ENCODE data around the gene SULT1E1.

SULT1E1 gene

GRCh38 chr4:69848028-69848427, 11.9 kb downstream of the SULT1E1 start:
- no peak for TF ChIP-seq MYC (IDR thresholded peaks at IDR 0.05; ENCODE audit: low read depth, low read length)
- no peak for TF ChIP-seq POLR2A (IDR thresholded peaks at IDR 0.05; ENCODE audit: extremely low read depth, insufficient read length)
- TF ChIP-seq CTCF (IDR thresholded peaks at IDR 0.05; ENCODE audit: low read depth, low read length), result no peak
- TF ChIP-seq MAX (IDR thresholded peaks at IDR 0.05; ENCODE audit: low read depth, low read length), result no peak
- no peak for DNase-seq (ENCODE audit: low read depth)
- no peak overlapping the region for H3K4me3 ChIP-seq (ENCODE audit: low read depth, low read length)

- H3K4me3 ChIP-seq (ENCODE audit: low read depth, low read length), result no peak overlapping the region
- no peak for TF ChIP-seq CTCF (IDR thresholded peaks at IDR 0.05; ENCODE audit: low read depth, low read length)
- no peak for TF ChIP-seq POLR2A (IDR thresholded peaks at IDR 0.05; ENCODE audit: extremely low read depth, insufficient read length)
- TF ChIP-seq MAX (IDR thresholded peaks at IDR 0.05; ENCODE audit: low read depth, low read length), result no peak
- TF ChIP-seq MYC (IDR thresholded peaks at IDR 0.05; ENCODE audit: low read depth, low read length), result no peak
- no peak for DNase-seq (ENCODE audit: low read depth)
Measured at GRCh38 chr4:69843932-69844331, 16.0 kb downstream of the SULT1E1 start.

GRCh38 chr4:69843301-69843700, 16.6 kb downstream of the SULT1E1 start:
- no peak for DNase-seq (ENCODE audit: low read depth)
- TF ChIP-seq MAX (IDR thresholded peaks at IDR 0.05; ENCODE audit: low read depth, low read length) (no peak), MYC (IDR thresholded peaks at IDR 0.05; ENCODE audit: low read depth, low read length) (no peak), CTCF (IDR thresholded peaks at IDR 0.05; ENCODE audit: low read depth, low read length) (no peak), POLR2A (IDR thresholded peaks at IDR 0.05; ENCODE audit: extremely low read depth, insufficient read length) (no peak)
- H3K4me3 ChIP-seq (ENCODE audit: low read depth, low read length), result no peak overlapping the region

- no peak for TF ChIP-seq MAX (IDR thresholded peaks at IDR 0.05; ENCODE audit: low read depth, low read length)
- TF ChIP-seq POLR2A (IDR thresholded peaks at IDR 0.05; ENCODE audit: extremely low read depth, insufficient read length), result no peak
- no peak for DNase-seq (ENCODE audit: low read depth)
- no peak overlapping the region for H3K4me3 ChIP-seq (ENCODE audit: low read depth, low read length)
Measured at GRCh38 chr4:69838977-69839376, 21.0 kb downstream of the SULT1E1 start.

- H3K4me3 ChIP-seq (ENCODE audit: low read depth, low read length), result no peak overlapping the region
- no peak for DNase-seq (ENCODE audit: low read depth)
- TF ChIP-seq CTCF (IDR thresholded peaks at IDR 0.05; ENCODE audit: low read depth, low read length) (no peak), MAX (IDR thresholded peaks at IDR 0.05; ENCODE audit: low read depth, low read length) (no peak), MYC (IDR thresholded peaks at IDR 0.05; ENCODE audit: low read depth, low read length) (no peak), POLR2A (IDR thresholded peaks at IDR 0.05; ENCODE audit: extremely low read depth, insufficient read length) (no peak)
Measured at GRCh38 chr4:69836287-69836686, 23.7 kb downstream of the SULT1E1 start.

- TF ChIP-seq MYC (IDR thresholded peaks at IDR 0.05; ENCODE audit: low read depth, low read length) (no peak), POLR2A (IDR thresholded peaks at IDR 0.05; ENCODE audit: extremely low read depth, insufficient read length) (no peak), CTCF (IDR thresholded peaks at IDR 0.05; ENCODE audit: low read depth, low read length) (no peak), MAX (IDR thresholded peaks at IDR 0.05; ENCODE audit: low read depth, low read length) (no peak)
- no peak overlapping the region for H3K4me3 ChIP-seq (ENCODE audit: low read depth, low read length)
- DNase-seq (ENCODE audit: low read depth), result no peak
Measured at GRCh38 chr4:69835766-69836165, 24.2 kb downstream of the SULT1E1 start.
